Psoas muscle (tissue), 8 donors: Measurements from ENCODE around the gene SEBOX. TPM values are rescaled to one million over a fixed set of nuclear protein-coding genes. Genes with fewer than 3 reads are reported as not detected.

Experiments used
- ATAC-seq, 4 donors: fragments of 200-7000 bp; cut with Tn5 transposase; one replicate each; pipeline ENCODE4 v1.9.1; 2020; ENCODE audit warnings: moderate library complexity in 3 of 4, mild to moderate bottlenecking in 2 of 4
- DNase-seq, 2 donors: peaks; one replicate each; pipeline ENCODE4 v3.0.0-alpha.2; 2020
- H3K27ac ChIP-seq: fragments of 200-600 bp; one replicate; pipeline ENCODE4 v1.8.0; 2022
- H3K27me3 ChIP-seq, 3 donors: fragments of 200-600 bp in 1 of 3; one replicate each; pipeline versions ENCODE4 v1.6.1 to v1.8.0; 2013 to 2022; ENCODE audit warnings: low read length in 2 of 3, mild to moderate bottlenecking in 2 of 3, moderate library complexity in 1 of 3; ENCODE audit not compliant: insufficient read depth in 3 of 3
- H3K36me3 ChIP-seq, 2 donors: fragments of 200-600 bp in 1 of 2; one replicate each; pipeline versions ENCODE4 v1.6.1 to v1.8.0; 2013 to 2022; ENCODE audit warnings: low read depth in 1 of 2, mild to moderate bottlenecking in 1 of 2, moderate library complexity in 1 of 2; ENCODE audit not compliant: insufficient read depth in 1 of 2
- H3K4me1 ChIP-seq: fragments of 200-600 bp; one replicate; pipeline ENCODE4 v1.8.0; 2022
- H3K4me3 ChIP-seq: fragments of 200-600 bp; one replicate; pipeline ENCODE4 v1.8.0; 2022; ENCODE audit warnings: mild to moderate bottlenecking
- H3K9me3 ChIP-seq: fragments of 200-600 bp; one replicate; pipeline ENCODE4 v1.8.0; 2022
- CTCF ChIP-seq: fragments of 200-600 bp; IDR thresholded peaks from one replicate; pipeline ENCODE4 v1.8.0; 2022; ENCODE audit warnings: antibody characterized with exemption
- WGBS, 3 donors: extraction: QIAGEN DNeasy Blood & Tissue Kit; methylation state at CpG; one replicate each; pipeline versions ENCODE4 v1.1.6 to v1.1.7; 2013; 5-methylcytosine and 5-hydroxymethylcytosine counted together
- intact Hi-C, 2 donors: fragments of 100-400 bp; cut with DNase I; formaldehyde crosslinking; loops; one replicate each; pipeline versions ENCODE4 v1.11.0 to v1.14.2; 2022
- polyA plus RNA-seq, 3 donors: library from polyadenylated mRNA; stranded (reverse); fragments of 200-250 nt; gene quantifications; one replicate each; pipeline ENCODE4 v1.2.3, GENCODE V29; 2013
- total RNA-seq, 4 donors: library from RNA; stranded (reverse); fragmentation: NEBNext Ultra II Directional in 2 of 4; extraction: Animal tissue kit (Norgen Biotek cat#: 25700) in 2 of 4; gene quantifications; one replicate each; pipeline versions ENCODE4 v1.2.1 to v1.2.4, GENCODE V29; 2021 to 2023
- donor health status: healthy with polysubstance abuse.
- donor health status: DM: no; HTN: no; CAD: no; lungs with moderate emphysema.
- donor health status: Bipolar disorder and iron deficiency.
- donor health status: healthy.
- donor health status: DM: yes; HTN: yes; CAD: no.
- donor health status: DM: no; HTN: no; CAD: no.
- donor health status: DM: no; HTN: no; CAD: no.
- donor health status: DM: yes; HTN: yes; CAD: no.

Gene SEBOX
- total and polyA plus RNA-seq, 7 donors: not detected

- TF ChIP-seq CTCF: no peak
- Histone ChIP-seq H3K27ac (no peak overlapping the region), H3K4me1 (no peaks in the 10 kb centered on the region), H3K4me3 (no peak overlapping the region), H3K27me3 (no peaks in the 10 kb centered on the region), H3K36me3 (peaks cover 11 to 54% of the 10 kb centered on the region in 2 donors), H3K9me3 (no peaks in the 10 kb centered on the region)
- WGBS, 3 donors: 84 to 87% (median 86%) methylated on average over 3 of the region's 3 CpGs
- no peak for ATAC-seq
- DNase-seq: no peak
- intact Hi-C loops: no loop called here
These were observed 488 bp upstream of the SEBOX start for GRCh38 chr17:28365487-28365886.

- TF ChIP-seq CTCF: no peak
- intact Hi-C loops: no loop called here
- no peak overlapping the region for H3K27ac ChIP-seq
- peaks cover 11 to 68% of the 10 kb centered on the region in 2 donors for H3K36me3 ChIP-seq
- no peak for DNase-seq
- no peaks in the 10 kb centered on the region for H3K27me3 ChIP-seq
- 82 to 88% (median 82%) methylated on average over 8 of the region's 8 CpGs for WGBS, 3 donors
- no peak for ATAC-seq
- H3K4me1 ChIP-seq: peaks cover 1% of the 10 kb centered on the region
- no peaks in the 10 kb centered on the region for H3K9me3 ChIP-seq
- no peak overlapping the region for H3K4me3 ChIP-seq
These were observed 986 bp downstream of the SEBOX start for GRCh38 chr17:28363776-28364650.

GRCh38 chr17:28363186-28363585 lies 1.8 kb downstream of the SEBOX start:
- no peaks in the 10 kb centered on the region for H3K9me3 ChIP-seq
- DNase-seq (no peak), ATAC-seq (no peak)
- H3K36me3 ChIP-seq: peaks cover 11 to 72% of the 10 kb centered on the region in 2 donors
- no peak for TF ChIP-seq CTCF
- no peak overlapping the region for H3K27ac ChIP-seq
- intact Hi-C loops: no loop called here
- no peak overlapping the region for H3K4me3 ChIP-seq
- peaks cover 9% of the 10 kb centered on the region for H3K4me1 ChIP-seq
- no peaks in the 10 kb centered on the region for H3K27me3 ChIP-seq
- WGBS, 3 donors: 83 to 88% (median 86%) methylated on average over 5 of the region's 5 CpGs

- peaks cover 26% of the 10 kb centered on the region for H3K4me1 ChIP-seq
- WGBS, 3 donors: 1 to 4% (median 3%) methylated on average over 4 of the region's 4 CpGs
- H3K27ac ChIP-seq: peak overlapping the region; percentile 97
- peak overlapping the region; percentile 100 for H3K4me3 ChIP-seq
- no peak for TF ChIP-seq CTCF
- no peaks in the 10 kb centered on the region for H3K9me3 ChIP-seq
- intact Hi-C loops: loop anchor here in 1 of 2 donors (2.0 kb wide), 1 partner anchor 21 kb away; no protein-coding TSS in a partner anchor
- DNase-seq: no peak
- H3K27me3 ChIP-seq: no peaks in the 10 kb centered on the region
- no peak for ATAC-seq
- peaks cover 19 to 71% of the 10 kb centered on the region in 2 donors for H3K36me3 ChIP-seq
These were observed 7.2 kb downstream of the SEBOX start for GRCh38 chr17:28357901-28358197.
